ENCODE data around the gene LUM.
"Not testable (repeated sequence)": the region's sequence is repeated elsewhere in the genome, so short reads cannot be mapped to it uniquely, and the experiment has no call there.

The LUM gene

DNA sequence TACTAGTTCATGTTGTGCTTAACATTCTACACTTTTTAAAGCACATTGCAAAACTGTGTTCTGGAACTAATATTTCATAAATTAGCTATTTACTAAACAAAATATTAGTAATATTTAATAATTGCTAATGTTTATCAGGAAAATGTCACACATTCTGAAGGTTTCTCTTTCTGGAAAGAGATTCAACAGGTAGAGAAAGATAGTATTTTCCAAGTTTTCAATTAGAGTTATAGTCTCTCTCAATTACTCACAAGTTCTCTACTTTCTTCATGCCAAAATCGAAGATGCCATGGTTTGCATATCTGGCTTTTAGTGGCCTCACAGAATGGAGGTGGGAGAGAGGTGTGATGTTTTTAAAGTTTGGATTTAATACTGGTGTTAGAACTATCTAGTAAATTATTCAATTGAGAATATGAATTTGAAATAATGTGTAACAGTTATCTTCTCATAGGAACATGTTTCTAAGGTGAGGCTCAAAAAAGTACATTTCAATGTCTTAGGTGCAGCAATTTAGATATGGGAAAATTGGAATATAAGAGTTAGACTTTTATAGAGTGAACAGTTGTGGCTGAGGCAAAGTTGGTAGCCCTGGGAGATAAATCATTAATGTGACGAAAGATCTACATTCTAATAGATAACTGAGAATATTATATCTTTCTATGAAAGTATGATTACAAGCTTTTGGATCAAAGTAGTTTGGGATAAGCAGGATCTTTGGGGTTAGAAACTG is 1.5 kb downstream of the LUM start:
- DNase-seq = no peak

GRCh38 chr12:91109148-91109564 is 2.1 kb downstream of the LUM start:
- no peak for DNase-seq

- no peak for DNase-seq
These were observed 3.0 kb downstream of the LUM start for GRCh38 chr12:91108196-91108755.

GRCh38 chr12:91106283-91106682 is 5.0 kb downstream of the LUM start:
- no peak for DNase-seq

- DNase-seq = no peak
These were observed 5.5 kb downstream of the LUM start for GRCh38 chr12:91105807-91106206.

DNA sequence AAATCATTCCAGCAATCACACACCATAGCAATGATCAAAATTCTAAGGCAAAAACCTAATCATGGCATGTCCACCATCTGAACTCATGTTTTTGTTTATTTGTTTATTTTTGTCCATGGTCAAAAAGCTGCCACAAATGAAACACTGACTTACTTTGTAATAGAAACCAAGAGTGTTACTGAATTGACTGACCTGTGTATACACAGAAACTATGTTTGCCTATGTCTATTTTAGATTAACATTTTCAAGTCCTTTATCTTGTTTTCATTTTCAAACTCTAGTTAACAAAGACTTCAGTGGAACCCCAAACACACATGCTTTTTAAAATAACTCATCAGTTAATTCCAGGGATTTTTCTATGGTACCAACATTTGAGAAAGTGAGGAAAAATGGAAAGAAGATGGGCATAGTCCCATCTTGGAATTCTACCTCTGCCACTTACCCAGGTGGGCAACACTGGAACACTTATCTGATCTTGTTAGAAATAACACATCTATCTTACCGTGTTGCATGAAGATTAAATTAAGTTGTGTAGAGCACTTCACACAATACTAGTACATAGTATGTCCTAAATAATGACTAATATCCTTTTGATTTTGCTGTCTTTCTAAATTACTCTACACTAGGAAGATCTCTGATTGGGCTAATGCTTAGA is 6.4 kb downstream of the LUM start:
- no peak for DNase-seq

DNA sequence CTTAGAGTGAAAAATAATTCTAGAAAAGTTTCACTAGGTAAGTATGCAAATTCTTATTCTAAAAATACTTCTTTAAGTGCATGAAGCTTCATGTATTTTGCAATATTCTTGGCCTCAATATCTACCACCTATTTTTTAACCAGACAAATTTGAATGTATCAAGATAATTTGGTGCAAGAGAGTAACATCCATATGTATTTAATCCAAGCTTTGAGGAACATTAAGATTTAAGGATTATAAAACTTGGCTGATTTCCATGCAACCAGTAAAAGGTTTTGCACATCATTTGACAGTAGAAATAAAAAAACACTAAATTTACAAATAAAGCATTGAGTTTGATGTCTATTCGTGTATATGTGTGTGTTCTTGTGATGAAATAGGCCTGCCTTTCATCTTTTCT is 7.7 kb downstream of the LUM start:
- no peak for DNase-seq

- no peak for DNase-seq
These were observed 8.2 kb downstream of the LUM start for GRCh38 chr12:91103101-91103500.

- DNase-seq = no peak
These were observed 10.4 kb downstream of the LUM start for GRCh38 chr12:91100906-91101305.

DNA sequence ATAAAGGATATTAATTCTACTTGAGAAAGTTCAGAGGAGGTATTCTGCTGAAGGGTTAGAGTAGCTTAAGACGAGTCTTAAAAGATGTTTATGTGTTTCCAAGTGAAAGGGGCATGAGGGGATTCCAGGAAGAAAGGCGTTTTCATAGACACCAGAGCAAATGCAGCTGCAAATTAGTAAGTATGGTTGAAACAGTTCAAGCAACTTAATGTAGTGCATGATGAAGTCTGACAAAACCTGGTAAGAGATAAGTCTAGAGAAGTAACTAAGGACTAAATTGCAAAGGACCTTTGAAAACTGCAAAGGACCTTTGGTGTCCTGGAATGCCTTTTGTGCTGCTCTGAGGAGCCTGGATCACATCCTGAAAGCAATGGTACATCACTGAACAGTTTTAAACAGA is 11.5 kb downstream of the LUM start:
- no peak for DNase-seq

DNA sequence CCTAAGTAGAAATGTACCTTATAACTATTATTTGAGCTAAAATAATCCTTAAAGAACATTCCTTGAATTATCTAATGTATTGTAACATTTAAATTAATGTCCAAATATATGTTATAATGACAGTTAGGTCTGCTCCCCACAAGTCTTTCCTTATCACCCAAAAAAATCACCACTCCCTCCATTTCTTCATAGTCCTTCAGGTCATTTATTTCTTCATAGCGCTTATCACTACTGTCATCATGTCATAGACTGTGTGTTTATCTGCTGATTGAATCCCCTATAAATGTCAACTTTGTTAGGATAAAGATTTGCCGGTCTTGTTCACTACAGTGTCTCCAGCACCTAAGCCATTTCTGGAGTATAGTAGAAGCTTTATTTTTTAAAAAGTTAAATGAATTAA is 12.0 kb downstream of the LUM start:
- DNase-seq = no peak

DNA sequence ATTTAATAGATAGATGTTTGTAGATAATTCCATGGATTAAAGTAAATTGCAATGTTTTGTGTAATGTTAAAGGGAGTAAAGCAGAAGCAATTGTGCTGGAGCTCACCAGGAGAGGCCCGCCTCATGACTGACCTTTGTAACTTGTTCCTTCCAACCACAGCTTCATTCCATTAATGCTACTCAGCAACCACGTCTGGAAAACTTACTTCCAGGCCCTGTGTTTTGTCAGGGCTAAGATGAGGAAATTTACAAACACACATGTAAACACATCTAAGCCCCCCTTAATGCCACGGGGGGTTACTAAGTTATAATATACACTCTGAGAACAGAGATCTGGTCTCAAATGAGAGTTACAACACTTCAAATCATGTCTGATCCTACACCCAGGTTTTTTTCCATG is 12.4 kb downstream of the LUM start:
- no peak for DNase-seq

DNA sequence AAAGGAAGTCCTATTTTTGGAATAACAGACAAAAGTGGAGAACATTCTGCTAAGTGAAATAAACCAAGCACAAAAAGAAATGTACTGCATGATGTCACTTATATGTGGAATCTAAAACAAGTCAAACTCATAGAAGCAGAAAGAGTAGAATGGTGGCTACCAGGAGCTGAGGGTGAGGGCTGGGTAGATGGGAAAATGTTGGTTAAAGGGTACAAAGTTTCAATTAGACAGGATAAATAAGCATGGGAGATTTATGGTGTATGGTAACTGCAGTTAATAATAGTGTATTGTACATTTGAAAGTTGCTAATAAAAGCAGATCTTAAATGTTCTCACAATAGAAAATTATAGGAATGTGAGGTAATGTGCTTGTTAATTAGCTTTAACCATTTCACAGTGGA is 12.8 kb downstream of the LUM start:
- DNase-seq = no peak

DNA sequence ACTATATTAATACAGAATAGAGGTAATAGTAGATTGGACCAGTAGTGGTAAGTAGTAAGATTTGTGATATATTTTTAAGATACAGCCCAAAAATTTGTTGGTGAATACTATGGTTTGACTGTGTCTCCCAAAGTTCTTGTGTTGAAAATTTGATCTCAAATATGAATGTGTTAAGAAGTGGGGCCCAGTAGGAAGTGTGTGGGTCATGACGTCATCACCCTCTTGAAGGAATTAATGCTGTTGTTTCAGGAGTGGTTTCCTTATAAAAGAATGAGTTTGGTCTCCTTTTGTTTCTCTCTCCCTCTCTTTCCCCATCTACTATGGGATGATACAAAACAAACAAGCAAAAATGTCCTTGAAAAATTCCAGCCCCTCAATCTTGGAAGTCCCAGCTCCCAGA is 16.3 kb downstream of the LUM start:
- no peak for DNase-seq

DNA sequence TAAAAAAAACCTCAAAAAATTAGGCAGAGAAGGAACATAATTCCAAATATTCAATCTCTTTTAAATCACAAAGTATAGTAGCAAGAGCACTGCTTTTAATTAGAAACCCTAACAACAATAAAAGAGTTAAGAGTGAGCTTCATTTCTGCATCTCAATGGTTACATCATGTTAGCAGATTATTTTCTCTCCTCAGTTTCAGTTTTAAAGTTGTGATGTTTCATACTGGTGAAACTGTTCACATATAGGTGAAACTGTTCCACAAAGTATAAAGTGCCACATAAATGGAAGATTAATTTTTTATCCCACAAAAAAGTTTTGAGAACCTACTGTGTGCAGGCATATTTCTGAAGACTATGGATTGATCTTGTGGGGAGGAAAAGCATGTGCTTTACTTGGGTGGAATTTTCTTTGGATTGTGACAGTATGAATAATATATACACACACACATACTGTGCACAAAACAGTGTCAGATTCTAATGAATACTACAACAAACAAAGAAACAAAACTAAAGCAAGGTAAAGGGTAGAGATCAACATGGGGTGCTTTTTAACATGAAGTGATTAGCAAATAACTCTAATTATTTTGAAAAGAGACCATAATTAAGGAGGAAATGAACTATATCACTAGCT is 17.1 kb downstream of the LUM start:
- no peak for DNase-seq

GRCh38 chr12:91093341-91093740 is 18.0 kb downstream of the LUM start:
- no peak for DNase-seq

DNA sequence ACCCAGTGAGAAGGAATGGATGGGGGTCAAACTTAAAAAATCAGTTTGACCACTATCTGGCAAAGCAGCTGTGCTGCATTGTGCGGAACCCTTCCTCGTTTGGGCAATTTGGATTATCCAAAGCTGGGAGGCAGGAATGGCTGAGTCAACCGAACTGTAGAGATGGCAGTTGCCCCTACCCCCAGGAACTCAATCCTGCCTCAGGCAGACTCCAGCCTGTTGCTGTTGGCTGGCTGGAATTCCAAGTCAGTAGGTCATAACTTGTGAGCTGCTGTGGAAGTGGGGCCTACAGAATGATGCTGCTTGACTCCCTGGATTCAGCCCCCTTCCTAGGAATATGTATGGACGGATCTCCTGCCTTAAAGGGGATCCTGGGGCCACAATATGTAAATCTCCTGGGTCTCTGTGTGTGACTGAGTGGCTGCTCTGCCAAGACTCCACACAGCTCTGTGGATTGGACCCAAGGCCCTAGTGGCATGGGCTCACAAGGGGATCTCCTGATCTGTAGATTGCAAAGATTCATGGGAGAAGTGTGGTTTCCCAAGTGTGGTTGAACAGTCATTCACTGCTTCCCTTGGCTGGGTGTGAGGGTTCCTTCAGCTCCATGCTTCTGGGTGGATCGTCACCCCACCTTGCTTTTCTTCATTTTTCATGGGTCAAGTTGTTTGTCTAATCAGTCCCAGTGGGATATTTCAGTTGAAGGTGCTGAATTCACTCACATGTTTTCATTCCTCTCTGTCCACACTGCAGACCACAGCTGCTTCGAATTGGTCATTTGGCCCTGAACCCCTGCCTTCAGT is 19.2 kb downstream of the LUM start:
- DNase-seq = no peak

GRCh38 chr12:91089953-91090352 is 21.3 kb downstream of the LUM start:
- not testable (repeated sequence) for DNase-seq

DNA sequence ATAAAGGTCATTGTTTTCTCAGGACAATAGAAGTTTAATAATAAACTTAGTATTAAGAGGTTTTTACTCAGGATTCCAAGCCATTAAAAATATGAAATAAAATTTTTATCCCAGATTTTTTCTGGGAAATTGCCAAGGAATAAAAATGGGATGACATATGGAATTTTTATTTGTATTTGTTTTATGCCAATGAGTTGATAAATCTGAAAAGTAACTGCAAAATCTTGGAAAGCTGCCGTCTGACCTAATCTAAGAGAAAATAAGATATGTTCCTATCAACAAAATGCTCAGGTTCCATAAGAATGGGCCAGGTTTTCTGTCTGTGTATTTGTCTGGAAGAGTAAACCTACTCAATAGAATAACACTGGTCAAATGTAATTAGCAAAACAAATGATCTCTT is 31.3 kb downstream of the LUM start:
- DNase-seq = no peak

DNA sequence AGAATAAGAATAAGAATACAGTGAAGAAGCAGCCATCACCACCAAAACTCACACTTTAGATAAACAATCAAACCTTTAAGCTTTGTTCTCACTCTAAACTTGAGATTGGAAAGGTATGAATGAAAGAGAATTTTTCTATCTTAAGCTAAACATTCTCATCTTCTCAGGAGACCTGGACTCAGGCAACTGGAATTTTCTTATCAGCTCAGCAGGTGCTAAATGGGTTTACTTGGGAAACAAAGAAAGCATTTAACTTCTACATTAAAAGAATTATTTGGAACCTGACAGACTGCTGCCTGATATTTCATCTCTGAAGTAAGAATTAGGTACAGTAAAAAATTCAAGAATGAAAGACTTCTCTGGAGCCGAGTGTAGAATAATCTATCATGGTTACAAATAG is 32.8 kb downstream of the LUM start:
- no peak for DNase-seq

DNA sequence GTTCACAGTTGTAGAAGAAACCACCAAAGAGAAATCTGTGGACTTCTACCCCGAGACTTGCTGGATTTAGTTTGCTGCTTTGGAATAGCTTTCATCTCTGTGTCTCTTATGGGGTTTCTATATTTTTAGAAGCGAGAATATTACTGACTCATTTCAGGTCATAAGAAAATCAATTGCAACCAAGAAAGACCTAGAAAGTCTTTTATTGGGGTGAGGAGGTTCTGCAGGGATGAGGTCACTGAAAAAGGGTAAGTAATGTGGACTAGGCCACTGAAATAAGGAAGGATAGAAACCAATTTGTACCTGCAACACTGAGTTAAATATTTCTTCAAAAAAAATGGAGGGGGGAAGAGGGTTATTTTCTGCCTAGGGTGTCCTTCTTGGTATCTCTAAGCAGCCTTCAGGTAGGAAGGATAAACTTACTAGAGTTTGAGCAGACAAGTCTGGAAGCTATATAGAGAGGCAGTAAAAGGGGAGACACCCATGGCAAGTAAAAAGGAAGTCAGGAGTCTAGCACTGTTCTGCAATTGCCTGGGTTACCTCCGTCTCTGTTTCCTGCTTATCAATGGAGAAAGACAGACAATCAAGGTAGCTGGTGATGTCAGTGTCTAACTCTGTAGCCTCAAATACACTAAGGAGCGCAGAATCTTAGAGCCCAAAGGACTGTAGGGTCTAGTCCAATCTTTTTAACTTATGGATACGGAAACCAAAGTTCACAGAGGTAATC is 33.9 kb downstream of the LUM start:
- DNase-seq = no peak

GRCh38 chr12:91074851-91075250 is 36.4 kb downstream of the LUM start:
- no peak for DNase-seq
